HepG2 (cell line): Measurements from ENCODE around the gene APBB1. TPM values are rescaled to one million over a fixed set of nuclear protein-coding genes. Genes with fewer than 3 reads are reported as not detected.
A peak's percentile ranks its signal among the peaks of the same experiment; 100 is the strongest.

Experiments used
- ATAC-seq: fragments of 200-7000 bp; cut with Tn5 transposase; 3 replicates; pipeline ENCODE4 v1.9.1; 2020; ENCODE audit warnings: mild to moderate bottlenecking, moderate library complexity
- BruUV-seq: library from RNA; stranded (reverse); fragments of 400-500 nt; replicated peaks from 2 replicates; lab custom pipeline; 2021; lab: Mats Ljungman, UMichigan
- CTCF ChIA-PET: fragments of 300-600 bp; formaldehyde crosslinking; extraction: SDS; loops from one replicate; lab custom pipeline; 2021; ENCODE audit warnings: low total read pairs, inconsistent platforms, low intra/inter-chr PET ratio; lab: Yijun Ruan, JAX
- POLR2A ChIA-PET: fragments of 350-600 bp; sonication (Branson Sonifier 250); formaldehyde crosslinking; loops from one replicate; lab custom pipeline; 2020; ENCODE audit warnings: antibody characterized with exemption, inconsistent platforms; lab: Yijun Ruan, JAX
- DNase-seq: peaks from one replicate; pipeline ENCODE4 v3.0.0-alpha.2; 2015; ENCODE audit warnings: low spot score
- FAIRE-seq: peaks from 3 replicates; lab custom pipeline; 2011; peaks lifted over from hg19 to GRCh38; lab: Jason Lieb, UNC
- H2AFZ ChIP-seq: one replicate; pipeline ENCODE4 v1.6.1; 2011; ENCODE audit warnings: low read length, inconsistent platforms
- H3K27ac ChIP-seq: fragments of 300-600 bp; 3 replicates; pipeline ENCODE4 v1.8.0; 2011; ENCODE audit warnings: mixed run types, mild to moderate bottlenecking, mixed read lengths, low read length, inconsistent platforms; ENCODE audit not compliant: insufficient read depth; ENCODE audit errors: extremely low read length
- H3K27me3 ChIP-seq, 2 experiments: fragments of 200-600 bp in 1 of 2; 2 replicates in 1 of 2; 3 replicates in 1 of 2; pipeline versions ENCODE4 v1.6.0 to v1.8.0; 2011; ENCODE audit warnings: low read length in 2 of 2, mild to moderate bottlenecking in 2 of 2, moderate library complexity in 2 of 2, inconsistent platforms in 1 of 2; ENCODE audit not compliant: insufficient read depth in 2 of 2, control insufficient read depth in 1 of 2
- H3K36me3 ChIP-seq, 2 experiments: fragments of 200-600 bp in 1 of 2; replicated peaks in 1 of 2; 2 replicates in 1 of 2; 3 replicates in 1 of 2; pipeline versions ENCODE4 v1.5.1 to v1.8.0; 2011; ENCODE audit warnings: low read length in 2 of 2, inconsistent platforms in 1 of 2; ENCODE audit not compliant: insufficient read depth in 2 of 2, control insufficient read depth in 1 of 2
- H3K4me1 ChIP-seq: 2 replicates; pipeline ENCODE4 v1.5.1; 2012; ENCODE audit warnings: low read length, inconsistent platforms; ENCODE audit not compliant: insufficient read depth
- H3K4me2 ChIP-seq: 2 replicates; pipeline ENCODE4 v1.6.0; 2011; ENCODE audit warnings: low read depth, low read length, inconsistent platforms
- H3K4me3 ChIP-seq, 3 experiments: fragments of 200-600 bp in 1 of 3; sonication (generic), shearing (Covaris generic) in 1 of 3; replicated peaks in 1 of 3; 2 replicates each; pipeline ENCODE4 v1.5.1; 2011 to 2016; ENCODE audit warnings: low read length in 3 of 3, inconsistent platforms in 2 of 3, low read depth in 2 of 3, mild to moderate bottlenecking in 2 of 3, control low read depth in 1 of 3, mixed read lengths in 1 of 3; ENCODE audit not compliant: insufficient read depth in 1 of 3
- H3K79me2 ChIP-seq: one replicate; pipeline ENCODE4 v1.6.1; 2011; ENCODE audit warnings: low read length, inconsistent platforms; ENCODE audit not compliant: insufficient read depth
- H3K9ac ChIP-seq: 2 replicates; pipeline ENCODE4 v1.6.0; 2011; ENCODE audit warnings: mild to moderate bottlenecking, low read depth, low read length, inconsistent platforms; ENCODE audit not compliant: insufficient read depth
- H3K9me3 ChIP-seq: 2 replicates; pipeline ENCODE4 v1.5.1; 2012; ENCODE audit warnings: mild to moderate bottlenecking, low read length
- H4K20me1 ChIP-seq: 2 replicates; pipeline ENCODE4 v1.6.0; 2011; ENCODE audit warnings: inconsistent platforms, mild to moderate bottlenecking, low read length, moderate library complexity; ENCODE audit not compliant: insufficient read depth
- DR1 ChIP-seq: sonication (generic); formaldehyde crosslinking; IDR thresholded peaks from 2 replicates; pipeline ENCODE4 v1.8.0; 2021; ENCODE audit warnings: mild to moderate bottlenecking, missing genetic modification reagents, inconsistent platforms
- HES4 ChIP-seq: sonication (generic); formaldehyde crosslinking; IDR thresholded peaks from 2 replicates; pipeline ENCODE4 v1.9.0; 2021; ENCODE audit warnings: mild to moderate bottlenecking, missing genetic modification reagents, borderline replicate concordance
- TBX2 ChIP-seq: sonication (generic); formaldehyde crosslinking; IDR thresholded peaks from 2 replicates; pipeline ENCODE4 v1.5.0; 2020; ENCODE audit warnings: missing genetic modification reagents, mild to moderate bottlenecking, borderline replicate concordance
- ZNF773 ChIP-seq: sonication (generic); formaldehyde crosslinking; IDR thresholded peaks from 2 replicates; pipeline ENCODE4 v1.4.0; 2020; ENCODE audit warnings: missing genetic modification reagents, borderline replicate concordance
- WGBS: methylation state at CpG from one replicate; pipeline ENCODE4 v1.1.6; 2017; ENCODE audit warnings: low lambda C conversion rate; 5-methylcytosine and 5-hydroxymethylcytosine counted together
- in situ Hi-C: cut with HindIII; loops from 2 replicates; pipeline ENCODE4 v1.10.0; 2017; ENCODE audit warnings: low pct_unique_long_range_greater_than_20kb; ENCODE audit not compliant: extremely low pct_ligation_motif_present
- intact Hi-C: fragments of 100-400 bp; cut with micrococcal nuclease; formaldehyde crosslinking; loops from one replicate; pipeline ENCODE4 v1.10.0; 2022; ENCODE audit not compliant: unreplicated experiment
- polyA plus RNA-seq, 8 experiments: library from polyadenylated mRNA; depleted of rRNA in 3 of 8; stranded (reverse) in 7 of 8; unstranded in 1 of 8; fragments of >200 nt; fragmentation: Illumina TruSeq in 4 of 8; extraction: Trizol in 4 of 8; gene quantifications; 2 replicates each; pipeline versions ENCODE4 v1.2.1 to v1.2.3, GENCODE V29; 2011 to 2016; ENCODE audit warnings: low read depth in 4 of 8, missing spikeins in 1 of 8, mixed read lengths in 1 of 8; ENCODE audit not compliant: insufficient read depth in 1 of 8
- total RNA-seq, 5 experiments: library from RNA; depleted of rRNA; stranded (reverse); fragments of >200 nt; fragmentation: Illumina TruSeq; extraction: Trizol; gene quantifications; 2 replicates each; pipeline ENCODE4 v1.2.3, GENCODE V29; 2016; ENCODE audit warnings: low read depth in 1 of 5

The APBB1 gene
- total and polyA plus RNA-seq, 2 of the 13 experiments (the other 11 are each of a cell fraction or from before 2014, with no cell fraction given): 1.7 to 3.5 TPM

- Histone ChIP-seq H3K36me3 (no peaks in the 10 kb centered on the region), H3K27ac (no peak overlapping the region), H3K4me3 (no peak overlapping the region), H3K9me3 (no peaks in the 10 kb centered on the region), H3K27me3 (peaks cover 0 to under 1% of the 10 kb centered on the region in 2 experiments; a peak in 1 of 5 replicates), H2AFZ (no peak overlapping the region), H3K79me2 (no peaks in the 10 kb centered on the region), H3K4me2 (no peak overlapping the region), H3K4me1 (peaks cover 27% of the 10 kb centered on the region), H4K20me1 (no peaks in the 10 kb centered on the region), H3K9ac (no peak overlapping the region)
- intact Hi-C loops (no loop called here), in situ Hi-C loops (no loop called here)
- BruUV-seq: no TSS peak
- ChIA-PET CTCF (no interaction called here), POLR2A (interaction anchor here (1.2 kb wide), 1 partner anchor 15 kb away, joined by 4 read pairs; the partner anchor contains the start of gene APBB1)
- DNase-seq (no peak), ATAC-seq (no peak), FAIRE-seq (no peak)
- TF ChIP-seq ZNF773 (CRISPR knock-in tag) (no peak), DR1 (CRISPR knock-in tag) (no peak)
- TF ChIP-seq, all 625 proteins: peak for 0
- 60% methylated on average over 1 of the region's 8 CpGs for WGBS
Observed at GRCh38 chr11:6403539-6403938, 15.4 kb downstream of the APBB1 start.

GRCh38 chr11:6402561-6402981 is 16.3 kb downstream of the APBB1 start:
- intact Hi-C loops (no loop called here), in situ Hi-C loops (no loop called here)
- TF ChIP-seq TBX2: 0 out of 2 replicates have a peak, but pooled peaks have one; percentile 1
- no peak for TF ChIP-seq HES4
- Histone ChIP-seq H3K9ac (no peak overlapping the region), H2AFZ (no peak overlapping the region), H3K27ac (no peak overlapping the region), H4K20me1 (no peaks in the 10 kb centered on the region), H3K4me2 (peak overlapping the region; percentile 30; the same call in 1 of the 2 replicates), H3K4me1 (peaks cover 32% of the 10 kb centered on the region), H3K36me3 (no peaks in the 10 kb centered on the region), H3K27me3 (peaks cover 0 to 3% of the 10 kb centered on the region in 2 experiments; a peak in 1 of 5 replicates), H3K79me2 (no peaks in the 10 kb centered on the region), H3K4me3 (no peak overlapping the region), H3K9me3 (no peaks in the 10 kb centered on the region)
- FAIRE-seq (no peak), DNase-seq (no peak), ATAC-seq (peak; percentile 26)
- WGBS: 46% methylated on average over 6 of the region's 7 CpGs
- no TSS peak for BruUV-seq
- ChIA-PET POLR2A (interaction anchor here (0.9 to 2.8 kb wide), 5 partner anchors 12 to 38 kb away, joined by 3 to 16 read pairs (median 4); partner anchors contain the start of genes APBB1, HPX and SMPD1), CTCF (no interaction called here)
